Measurements from ENCODE around the gene ZC3H18. TPM values are rescaled to one million over a fixed set of nuclear protein-coding genes. Genes with fewer than 3 reads are reported as not detected.

Gene ZC3H18
- polyA plus RNA-seq, 3 donors = 5.5 to 36.4 (median 6.8) TPM

GRCh38 chr16:88522276-88522949, 47.8 kb upstream of the ZC3H18 start:
- Mint-ChIP-seq H3K27me3 (ENCODE audit: low read depth in 3 of 3) (peaks cover 16 to 51% (median 27%) of the 10 kb centered on the region in 3 donors), H3K4me1 (no peaks in the 10 kb centered on the region), H3K27ac (no peak overlapping the region), H3K36me3 (no peaks in the 10 kb centered on the region), H3K9me3 (peaks cover 0 to 16% (median 2%) of the 10 kb centered on the region in 7 donors), H3K4me3 (peak overlapping the region in 1 of 2 donors; percentile 46)
- no peak overlapping the region for H3K4me3 ChIP-seq (replicated peaks in 1 of 3; ENCODE audit: low read depth in 2 of 3, low read length in 3 of 3)
- no peaks in the 10 kb centered on the region for H3K4me1 ChIP-seq (ENCODE audit: control insufficient read depth in 1 of 2, insufficient read depth in 2 of 2, low read length in 2 of 2)
- no peak overlapping the region for H2AFZ ChIP-seq (ENCODE audit: insufficient read depth, low read depth, low read length, poor library complexity, severe bottlenecking)
- intact Hi-C loops (cut with micrococcal nuclease) = no loop called here
- no peaks in the 10 kb centered on the region for H3K9me3 ChIP-seq (replicated peaks in 1 of 2; ENCODE audit: control insufficient read depth in 1 of 2, insufficient read depth in 1 of 2, low read length in 2 of 2)
- H3K9ac ChIP-seq (ENCODE audit: insufficient read depth, low read length, poor library complexity, severe bottlenecking) = no peak overlapping the region
- TF ChIP-seq CTCF (IDR thresholded peaks at IDR 0.05) = no peak
- H3K79me2 ChIP-seq (ENCODE audit: insufficient read depth, low read length) = no peaks in the 10 kb centered on the region
- no peak overlapping the region for H3K27ac ChIP-seq (ENCODE audit: low read depth in 1 of 2, low read length in 2 of 2)
- H4K20me1 ChIP-seq (ENCODE audit: insufficient read depth, low read length) = no peaks in the 10 kb centered on the region
- peaks cover 0 to 31% of the 10 kb centered on the region in 2 donors for H3K27me3 ChIP-seq (ENCODE audit: control insufficient read depth in 2 of 2, insufficient read depth in 2 of 2, low read length in 2 of 2)
- no peaks in the 10 kb centered on the region for H3K36me3 ChIP-seq (replicated peaks in 1 of 2; ENCODE audit: control insufficient read depth in 1 of 2, insufficient read depth in 2 of 2, low read length in 2 of 2)
- DNase-seq = no peak
- 94% methylated on average over 21 of the region's 24 CpGs for WGBS (ENCODE audit: insufficient coverage)
- H3K4me2 ChIP-seq (replicated peaks; ENCODE audit: extremely low read depth, low read length, poor library complexity, severe bottlenecking) = no peak overlapping the region

- Mint-ChIP-seq H3K4me3 (peak overlapping the region in 1 of 2 donors; percentile 42), H3K36me3 (no peaks in the 10 kb centered on the region), H3K9me3 (peaks cover 0 to 9% (median 0%) of the 10 kb centered on the region in 7 donors), H3K27me3 (ENCODE audit: low read depth in 3 of 3) (peaks cover 14 to 50% (median 26%) of the 10 kb centered on the region in 3 donors), H3K4me1 (no peaks in the 10 kb centered on the region), H3K27ac (no peak overlapping the region)
- no peaks in the 10 kb centered on the region for H3K9me3 ChIP-seq (replicated peaks in 1 of 2; ENCODE audit: control insufficient read depth in 1 of 2, insufficient read depth in 1 of 2, low read length in 2 of 2)
- no peak overlapping the region for H2AFZ ChIP-seq (ENCODE audit: insufficient read depth, low read depth, low read length, poor library complexity, severe bottlenecking)
- intact Hi-C loops (cut with micrococcal nuclease) = no loop called here
- no peak overlapping the region for H3K4me3 ChIP-seq (replicated peaks in 1 of 3; ENCODE audit: low read depth in 2 of 3, low read length in 3 of 3)
- no peaks in the 10 kb centered on the region for H3K79me2 ChIP-seq (ENCODE audit: insufficient read depth, low read length)
- H3K4me2 ChIP-seq (replicated peaks; ENCODE audit: extremely low read depth, low read length, poor library complexity, severe bottlenecking) = no peak overlapping the region
- no peak overlapping the region for H3K27ac ChIP-seq (ENCODE audit: low read depth in 1 of 2, low read length in 2 of 2)
- H3K9ac ChIP-seq (ENCODE audit: insufficient read depth, low read length, poor library complexity, severe bottlenecking) = no peak overlapping the region
- H3K27me3 ChIP-seq (ENCODE audit: control insufficient read depth in 2 of 2, insufficient read depth in 2 of 2, low read length in 2 of 2) = peaks cover 0 to 31% of the 10 kb centered on the region in 2 donors
- no peak for TF ChIP-seq CTCF (IDR thresholded peaks at IDR 0.05)
- no peaks in the 10 kb centered on the region for H4K20me1 ChIP-seq (ENCODE audit: insufficient read depth, low read length)
- DNase-seq = no peak
- no peaks in the 10 kb centered on the region for H3K4me1 ChIP-seq (ENCODE audit: control insufficient read depth in 1 of 2, insufficient read depth in 2 of 2, low read length in 2 of 2)
- H3K36me3 ChIP-seq (replicated peaks in 1 of 2; ENCODE audit: control insufficient read depth in 1 of 2, insufficient read depth in 2 of 2, low read length in 2 of 2) = no peaks in the 10 kb centered on the region
- 15% methylated on average over 37 of the region's 47 CpGs for WGBS (ENCODE audit: insufficient coverage)
Measured at GRCh38 chr16:88523309-88524161, 46.7 kb upstream of the ZC3H18 start.

Data from CD14-positive monocyte (primary cell).